ENCODE results near the gene ZNRF1. TPM values are rescaled to one million over a fixed set of nuclear protein-coding genes. Genes with fewer than 3 reads are reported as not detected.

Gene ZNRF1
- polyA plus RNA-seq, 1 experiment = 36.5 TPM

DNA sequence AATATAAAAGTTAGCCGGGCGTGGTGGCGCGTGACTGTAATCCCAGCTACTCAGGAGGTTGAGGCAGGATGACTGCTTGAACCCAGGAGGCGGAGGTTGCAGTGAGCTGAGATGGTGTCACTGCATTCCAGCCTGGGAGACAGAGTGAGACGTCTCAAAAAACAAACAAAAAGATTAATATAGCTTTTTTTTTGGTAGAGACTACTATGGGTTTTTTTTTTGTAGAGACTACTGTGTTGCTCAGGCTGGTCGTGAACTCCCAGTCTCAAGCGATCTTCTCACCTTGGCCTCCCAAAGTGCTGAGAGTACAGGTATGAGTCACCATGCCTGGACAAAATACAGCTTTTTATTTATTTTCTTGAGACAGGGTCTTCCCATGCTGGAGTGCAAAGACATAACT, 20.2 kb downstream of the ZNRF1 start:
- H3K27ac ChIP-seq (ENCODE audit: low read depth, low read length) = no peak overlapping the region
- DNase-seq (ENCODE audit: low read depth, low spot score) = no peak
- TF ChIP-seq, protein P1, sequence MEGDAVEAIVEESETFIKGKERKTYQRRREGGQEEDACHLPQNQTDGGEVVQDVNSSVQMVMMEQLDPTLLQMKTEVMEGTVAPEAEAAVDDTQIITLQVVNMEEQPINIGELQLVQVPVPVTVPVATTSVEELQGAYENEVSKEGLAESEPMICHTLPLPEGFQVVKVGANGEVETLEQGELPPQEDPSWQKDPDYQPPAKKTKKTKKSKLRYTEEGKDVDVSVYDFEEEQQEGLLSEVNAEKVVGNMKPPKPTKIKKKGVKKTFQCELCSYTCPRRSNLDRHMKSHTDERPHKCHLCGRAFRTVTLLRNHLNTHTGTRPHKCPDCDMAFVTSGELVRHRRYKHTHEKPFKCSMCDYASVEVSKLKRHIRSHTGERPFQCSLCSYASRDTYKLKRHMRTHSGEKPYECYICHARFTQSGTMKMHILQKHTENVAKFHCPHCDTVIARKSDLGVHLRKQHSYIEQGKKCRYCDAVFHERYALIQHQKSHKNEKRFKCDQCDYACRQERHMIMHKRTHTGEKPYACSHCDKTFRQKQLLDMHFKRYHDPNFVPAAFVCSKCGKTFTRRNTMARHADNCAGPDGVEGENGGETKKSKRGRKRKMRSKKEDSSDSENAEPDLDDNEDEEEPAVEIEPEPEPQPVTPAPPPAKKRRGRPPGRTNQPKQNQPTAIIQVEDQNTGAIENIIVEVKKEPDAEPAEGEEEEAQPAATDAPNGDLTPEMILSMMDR (IDR thresholded peaks at IDR 0.05; ENCODE audit: low read depth, low read length) = no peak
- H3K27me3 ChIP-seq (ENCODE audit: control insufficient read depth, insufficient read depth, low read length) = no peaks in the 10 kb centered on the region
- ChIA-PET POLR2A (no interaction called here), CTCF (interaction anchor here (1.0 to 1.7 kb wide), 2 partner anchors 21 to 43 kb away, joined by 3 to 6 read pairs; partner anchors contain the start of gene ZNRF1)
- H3K9me3 ChIP-seq (ENCODE audit: control insufficient read depth, insufficient read depth, low read length) = peaks cover 17% of the 10 kb centered on the region
- H3K4me3 ChIP-seq (ENCODE audit: low read depth, low read length) = no peak overlapping the region

DNA sequence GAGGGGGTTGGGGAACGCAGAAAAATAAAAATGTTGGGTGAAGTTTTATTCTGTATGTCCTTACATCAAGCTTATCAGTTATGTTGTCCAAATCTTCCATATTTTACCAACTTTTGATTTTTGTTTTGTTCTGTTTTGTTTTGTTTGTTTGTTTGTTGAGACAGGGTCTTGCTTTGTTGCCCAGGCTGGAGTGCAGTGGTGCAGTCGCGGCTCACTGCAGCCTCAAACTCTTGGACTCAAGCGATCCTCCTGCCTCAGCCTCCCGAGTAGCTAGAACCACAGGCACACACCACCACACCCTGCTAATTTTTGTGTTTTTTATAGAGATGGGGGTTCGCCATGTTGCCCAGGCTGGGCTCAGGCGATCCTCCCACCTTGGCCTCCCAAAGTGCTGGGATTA, 20.8 kb downstream of the ZNRF1 start:
- H3K27ac ChIP-seq (ENCODE audit: low read depth, low read length) = no peak overlapping the region
- CTCF ChIA-PET = interaction anchor here (1.0 to 1.7 kb wide), 2 partner anchors 21 to 43 kb away, joined by 3 to 6 read pairs; partner anchors contain the start of gene ZNRF1
- TF ChIP-seq, protein P1 (IDR thresholded peaks at IDR 0.05; ENCODE audit: low read depth, low read length) = no peak
- DNase-seq (ENCODE audit: low read depth, low spot score) = no peak
- no peaks in the 10 kb centered on the region for H3K27me3 ChIP-seq (ENCODE audit: control insufficient read depth, insufficient read depth, low read length)
- peaks cover 17% of the 10 kb centered on the region for H3K9me3 ChIP-seq (ENCODE audit: control insufficient read depth, insufficient read depth, low read length)
- POLR2A ChIA-PET = no interaction called here
- no peak overlapping the region for H3K4me3 ChIP-seq (ENCODE audit: low read depth, low read length)

- Histone ChIP-seq H3K27me3 (ENCODE audit: control insufficient read depth, insufficient read depth, low read length) (no peaks in the 10 kb centered on the region), H3K27ac (ENCODE audit: low read depth, low read length) (no peak overlapping the region), H3K9me3 (ENCODE audit: control insufficient read depth, insufficient read depth, low read length) (peaks cover 17% of the 10 kb centered on the region), H3K4me3 (ENCODE audit: low read depth, low read length) (no peak overlapping the region)
- TF ChIP-seq, protein P1 (IDR thresholded peaks at IDR 0.05; ENCODE audit: low read depth, low read length) = no peak
- no peak for DNase-seq (ENCODE audit: low read depth, low spot score)
- POLR2A ChIA-PET = no interaction called here
- CTCF ChIA-PET = interaction anchor here (1.7 kb wide), 1 partner anchor 90 kb away, joined by 5 read pairs; no protein-coding TSS in a partner anchor
These were observed 22.6 kb downstream of the ZNRF1 start for GRCh38 chr16:75021410-75021809.

GRCh38 chr16:75022567-75022966, 23.7 kb downstream of the ZNRF1 start:
- TF ChIP-seq, protein P1 (IDR thresholded peaks at IDR 0.05; ENCODE audit: low read depth, low read length) = no peak
- Histone ChIP-seq H3K27me3 (ENCODE audit: control insufficient read depth, insufficient read depth, low read length) (no peaks in the 10 kb centered on the region), H3K27ac (ENCODE audit: low read depth, low read length) (no peak overlapping the region), H3K9me3 (ENCODE audit: control insufficient read depth, insufficient read depth, low read length) (peaks cover 17% of the 10 kb centered on the region), H3K4me3 (ENCODE audit: low read depth, low read length) (no peak overlapping the region)
- DNase-seq (ENCODE audit: low read depth, low spot score) = no peak
- POLR2A ChIA-PET = no interaction called here
- CTCF ChIA-PET = no interaction called here

DNA sequence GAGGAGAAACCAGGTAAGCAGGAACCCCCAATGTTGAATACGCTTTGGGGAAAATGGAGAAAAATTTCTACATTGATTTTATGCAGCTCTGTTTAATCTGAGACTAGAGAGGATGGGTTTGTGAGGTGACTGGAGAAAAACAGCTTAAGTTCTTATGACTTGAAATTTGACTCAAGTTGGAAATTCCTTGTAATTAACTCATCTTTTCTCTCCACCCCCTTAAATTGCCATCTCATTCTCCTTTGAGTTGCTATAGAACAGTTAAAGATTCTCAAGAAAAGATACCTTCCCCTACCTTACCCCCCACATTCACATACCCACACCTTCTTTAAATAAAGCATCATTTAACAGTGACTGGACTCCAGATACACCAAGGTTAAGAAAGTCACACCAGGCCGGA, 24.2 kb downstream of the ZNRF1 start:
- no peak for DNase-seq (ENCODE audit: low read depth, low spot score)
- H3K27ac ChIP-seq (ENCODE audit: low read depth, low read length) = no peak overlapping the region
- TF ChIP-seq, protein P1 (IDR thresholded peaks at IDR 0.05; ENCODE audit: low read depth, low read length) = no peak
- POLR2A ChIA-PET = no interaction called here
- H3K27me3 ChIP-seq (ENCODE audit: control insufficient read depth, insufficient read depth, low read length) = no peaks in the 10 kb centered on the region
- CTCF ChIA-PET = no interaction called here
- peaks cover 17% of the 10 kb centered on the region for H3K9me3 ChIP-seq (ENCODE audit: control insufficient read depth, insufficient read depth, low read length)
- H3K4me3 ChIP-seq (ENCODE audit: low read depth, low read length) = no peak overlapping the region

Data from AG04450 (cell line).